GM03348 (cell line): ENCODE results near the gene KTN1.

Experiments used
- DNase-seq: peaks from one replicate; pipeline ENCODE4 v3.0.0; 2012; ENCODE audit warnings: low spot score

Gene KTN1

GRCh38 chr14:55713486-55713885 is 133.5 kb downstream of the KTN1 start:
- no peak for DNase-seq

- DNase-seq = peak; percentile 69
These were observed 135.9 kb downstream of the KTN1 start for GRCh38 chr14:55715889-55716288.

GRCh38 chr14:55717621-55718020 is 137.6 kb downstream of the KTN1 start:
- DNase-seq = no peak

- DNase-seq = no peak
These were observed 138.5 kb downstream of the KTN1 start for GRCh38 chr14:55718551-55718950.

GRCh38 chr14:55720796-55721195 is 140.8 kb downstream of the KTN1 start:
- no peak for DNase-seq

GRCh38 chr14:55721353-55721752 is 141.3 kb downstream of the KTN1 start:
- peak; percentile 75 for DNase-seq

GRCh38 chr14:55722054-55722453 is 142.0 kb downstream of the KTN1 start:
- no peak for DNase-seq

- DNase-seq = no peak
These were observed 144.7 kb downstream of the KTN1 start for GRCh38 chr14:55724736-55725135.

- no peak for DNase-seq
These were observed 150.7 kb downstream of the KTN1 start for GRCh38 chr14:55730592-55731310.

- DNase-seq = no peak
These were observed 151.4 kb downstream of the KTN1 start for GRCh38 chr14:55731311-55731872.

GRCh38 chr14:55731881-55732498 is 152.0 kb downstream of the KTN1 start:
- no peak for DNase-seq

- no peak for DNase-seq
These were observed 153.6 kb downstream of the KTN1 start for GRCh38 chr14:55733599-55733998.
